SH-SY5Y (cell line): Measurements from ENCODE around the gene SLC6A3.

ENCODE experiments used
- GATA2 ChIP-seq: IDR thresholded peaks from 2 replicates; pipeline ENCODE4 v1.6.1; 2011; ENCODE audit warnings: mild to moderate bottlenecking, low read depth, low read length
- GATA3 ChIP-seq: IDR thresholded peaks from 2 replicates; pipeline ENCODE4 v1.6.1; 2011; ENCODE audit warnings: low read depth, mild to moderate bottlenecking, low read length, moderate library complexity

The SLC6A3 gene

DNA sequence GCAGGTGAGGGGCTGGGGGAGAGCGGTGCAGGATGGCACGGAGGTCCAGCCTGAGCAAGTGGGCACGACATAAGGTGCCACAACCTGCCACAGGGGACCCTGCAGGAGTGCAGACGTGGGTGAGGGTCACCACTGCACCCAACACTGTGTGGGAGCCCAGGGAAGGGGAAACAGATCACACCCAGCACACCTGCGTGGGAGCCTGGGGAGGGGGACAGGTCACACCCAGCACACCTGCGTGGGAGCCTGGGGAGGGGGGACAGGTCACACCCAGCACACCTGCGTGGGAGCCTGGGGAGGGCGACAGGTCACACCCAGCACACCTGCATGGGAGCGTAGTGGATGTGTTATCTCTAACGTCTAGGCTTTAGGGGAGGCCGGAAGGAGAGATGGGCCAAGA is 53.0 kb downstream of the SLC6A3 start:
- TF ChIP-seq GATA3 (no peak), GATA2 (no peak)

DNA sequence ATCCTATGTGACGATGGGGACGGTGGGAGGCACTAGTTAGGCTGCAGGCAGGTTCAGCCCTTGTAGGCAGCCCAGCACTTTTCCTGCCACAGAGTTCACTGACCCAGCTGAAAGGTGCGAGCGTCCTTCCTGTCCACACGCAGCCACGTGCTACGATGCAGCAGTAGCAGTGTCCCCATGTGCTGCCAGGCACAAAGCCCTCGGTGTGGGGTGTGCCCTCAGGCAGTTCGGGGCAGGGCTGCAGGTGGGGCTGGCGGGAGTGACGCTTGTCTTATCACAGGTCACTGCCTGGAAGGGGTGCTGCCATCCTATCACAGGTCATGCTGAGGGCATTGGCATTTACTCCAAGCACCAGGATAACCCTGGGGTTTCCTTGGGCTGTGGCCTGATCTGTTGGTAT is 53.5 kb downstream of the SLC6A3 start:
- TF ChIP-seq GATA3 (no peak), GATA2 (no peak)

DNA sequence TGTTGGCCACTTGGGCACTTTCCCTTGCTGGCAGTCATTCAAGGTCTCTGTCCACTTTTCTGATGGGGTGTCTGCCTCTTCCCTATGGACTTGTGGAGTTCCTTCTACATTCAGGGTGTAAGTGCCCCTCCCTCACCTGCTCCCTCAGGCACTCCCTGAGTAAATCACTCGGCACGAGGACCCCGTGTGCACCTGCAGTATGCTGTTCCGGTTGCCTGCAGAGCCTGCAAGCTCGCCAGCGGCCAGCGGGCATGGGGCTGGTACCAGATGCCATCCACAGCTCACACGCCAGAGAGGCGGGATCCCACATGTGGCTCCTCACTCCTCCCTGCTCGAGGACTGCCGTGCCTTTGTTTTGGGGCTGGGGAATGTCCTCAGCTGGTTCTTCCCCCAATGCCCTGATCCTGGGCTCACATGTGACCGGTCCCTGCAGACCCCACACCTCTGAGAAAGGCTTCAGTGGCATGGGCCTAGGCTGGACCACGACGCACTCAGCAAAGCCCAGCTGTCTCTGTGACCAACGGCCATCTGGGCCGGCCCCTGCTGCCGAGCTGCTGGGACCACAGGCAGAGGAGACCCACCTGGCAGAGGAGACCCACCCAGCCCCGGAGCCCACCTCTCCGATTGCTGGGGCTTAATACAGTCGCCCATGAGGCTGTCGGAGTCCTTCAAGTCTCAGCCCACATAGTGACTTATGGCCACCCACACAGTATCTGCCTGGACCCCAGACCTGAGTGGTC is 54.2 kb downstream of the SLC6A3 start:
- TF ChIP-seq GATA3 (no peak), GATA2 (no peak)

DNA sequence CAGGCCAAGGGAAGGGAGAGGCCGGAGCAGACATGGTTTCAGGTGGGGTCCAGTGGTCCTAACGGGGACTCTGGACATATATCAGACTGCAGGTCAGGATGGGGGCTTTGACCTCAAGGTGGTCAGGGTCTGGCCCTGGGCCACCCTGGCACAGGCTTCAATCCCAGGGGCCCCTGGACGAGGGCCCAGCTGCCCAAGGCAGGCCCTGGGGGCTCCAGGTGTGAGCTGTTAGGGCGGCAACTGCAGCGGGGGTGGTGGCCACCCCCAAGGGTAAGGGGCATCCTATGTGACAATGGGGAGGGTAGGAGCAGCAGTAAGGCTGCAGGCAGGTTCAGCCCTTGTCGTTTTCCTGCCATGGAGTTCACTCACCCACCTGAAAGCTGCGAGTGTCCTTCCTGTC is 54.9 kb downstream of the SLC6A3 start:
- TF ChIP-seq GATA3 (no peak), GATA2 (no peak)

DNA sequence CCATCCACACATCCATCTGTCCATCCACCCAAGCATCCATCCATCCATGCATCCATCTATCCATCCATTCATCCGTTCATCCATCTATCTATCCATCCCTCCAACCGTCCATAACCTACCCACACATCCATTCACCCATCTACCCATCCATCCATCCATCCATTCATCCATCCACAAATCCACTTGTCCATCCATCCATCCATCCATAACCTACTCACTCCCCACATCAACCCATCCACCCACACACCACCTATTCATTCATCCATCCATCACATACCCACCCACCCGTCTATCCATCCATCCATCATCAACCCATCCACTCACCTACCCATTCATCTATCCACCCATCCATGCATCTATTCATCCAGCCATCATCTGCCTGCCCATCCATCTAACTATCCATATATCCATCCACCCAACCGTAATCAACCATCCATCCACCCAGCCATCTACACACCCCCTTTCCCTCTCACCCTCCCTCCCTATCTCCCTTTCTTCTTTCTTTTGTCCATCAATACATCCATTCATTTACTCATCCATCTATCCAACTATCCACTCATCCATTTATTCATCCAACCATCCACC is 56.8 kb downstream of the SLC6A3 start:
- TF ChIP-seq GATA2 (no peak), GATA3 (no peak)

DNA sequence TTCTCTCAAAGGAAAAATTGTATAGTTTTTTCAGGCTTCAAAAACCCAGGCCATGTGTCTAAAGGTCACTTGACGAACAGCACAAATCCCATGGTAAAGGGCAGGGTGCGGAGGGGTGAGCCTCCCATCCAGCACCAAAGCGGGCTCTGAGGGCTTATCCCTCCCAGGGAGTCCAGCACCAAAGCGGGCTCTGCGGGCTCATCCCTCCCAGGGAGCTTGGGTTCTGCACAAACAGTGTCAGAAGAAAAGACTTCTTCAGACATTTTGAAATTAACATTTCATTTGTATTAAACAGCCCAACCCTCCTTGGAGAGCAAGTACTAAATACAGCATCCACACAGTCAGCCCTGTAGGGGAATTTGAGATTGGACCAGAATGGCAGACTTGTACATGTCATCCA is 57.4 kb downstream of the SLC6A3 start:
- TF ChIP-seq GATA3 (no peak), GATA2 (no peak)

DNA sequence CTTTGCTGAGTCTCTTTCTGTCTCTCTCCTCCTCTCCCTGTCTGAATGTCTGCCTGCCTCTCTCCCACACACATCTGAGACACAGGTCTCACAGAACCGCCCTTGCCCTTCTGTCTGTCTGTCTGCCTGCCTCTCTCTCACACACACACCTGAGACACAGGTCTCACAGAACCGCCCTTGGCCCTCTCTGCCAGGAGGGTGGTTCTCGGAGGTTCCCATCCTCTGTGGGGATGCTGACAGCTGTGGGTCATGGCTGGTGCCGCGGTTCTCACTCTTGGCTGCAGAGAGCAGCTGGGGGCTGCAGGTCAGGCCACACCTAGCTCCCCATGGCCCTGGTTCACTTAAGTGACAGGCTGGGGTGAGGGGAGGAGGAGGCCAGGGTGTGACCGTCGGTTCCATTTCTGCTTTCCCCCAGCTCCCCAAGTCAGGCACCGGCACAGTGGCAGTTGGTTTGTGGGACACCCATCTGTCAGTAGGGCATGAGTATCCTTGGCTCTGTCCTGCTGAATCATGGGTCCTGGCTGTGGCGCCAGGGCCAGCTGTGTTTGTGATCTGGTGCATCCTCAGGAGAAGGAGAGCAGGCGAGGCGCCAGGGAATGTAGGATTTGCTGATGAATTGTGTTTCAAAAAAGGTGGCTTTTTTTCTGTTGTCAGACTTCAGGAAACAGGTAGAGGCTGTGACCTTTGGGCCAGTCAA is 58.0 kb downstream of the SLC6A3 start:
- TF ChIP-seq GATA2, result no peak
- TF ChIP-seq GATA3, result no peak

DNA sequence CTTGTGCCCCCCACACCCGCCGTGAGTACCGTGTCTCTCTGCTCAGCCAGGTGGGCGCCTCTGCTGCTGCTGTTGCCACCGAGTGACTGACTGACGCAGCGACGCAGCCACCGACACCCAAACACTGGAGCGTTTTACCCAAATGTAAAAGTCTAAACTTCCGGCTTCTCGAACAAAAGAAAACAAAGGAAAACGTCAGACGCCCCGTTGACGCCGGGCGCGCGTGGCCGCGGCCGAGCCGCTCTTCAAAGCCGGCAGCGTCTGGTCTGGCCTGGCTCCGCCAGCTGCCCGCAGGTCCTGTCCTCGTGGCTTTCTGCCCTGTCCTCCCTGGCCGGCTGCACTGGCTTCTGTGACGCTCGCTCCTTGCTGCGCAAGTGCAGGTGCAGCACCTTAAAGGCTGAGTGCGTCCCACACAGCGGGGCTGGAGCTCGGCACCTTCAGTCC is 58.9 kb downstream of the SLC6A3 start:
- no peak for TF ChIP-seq GATA2

DNA sequence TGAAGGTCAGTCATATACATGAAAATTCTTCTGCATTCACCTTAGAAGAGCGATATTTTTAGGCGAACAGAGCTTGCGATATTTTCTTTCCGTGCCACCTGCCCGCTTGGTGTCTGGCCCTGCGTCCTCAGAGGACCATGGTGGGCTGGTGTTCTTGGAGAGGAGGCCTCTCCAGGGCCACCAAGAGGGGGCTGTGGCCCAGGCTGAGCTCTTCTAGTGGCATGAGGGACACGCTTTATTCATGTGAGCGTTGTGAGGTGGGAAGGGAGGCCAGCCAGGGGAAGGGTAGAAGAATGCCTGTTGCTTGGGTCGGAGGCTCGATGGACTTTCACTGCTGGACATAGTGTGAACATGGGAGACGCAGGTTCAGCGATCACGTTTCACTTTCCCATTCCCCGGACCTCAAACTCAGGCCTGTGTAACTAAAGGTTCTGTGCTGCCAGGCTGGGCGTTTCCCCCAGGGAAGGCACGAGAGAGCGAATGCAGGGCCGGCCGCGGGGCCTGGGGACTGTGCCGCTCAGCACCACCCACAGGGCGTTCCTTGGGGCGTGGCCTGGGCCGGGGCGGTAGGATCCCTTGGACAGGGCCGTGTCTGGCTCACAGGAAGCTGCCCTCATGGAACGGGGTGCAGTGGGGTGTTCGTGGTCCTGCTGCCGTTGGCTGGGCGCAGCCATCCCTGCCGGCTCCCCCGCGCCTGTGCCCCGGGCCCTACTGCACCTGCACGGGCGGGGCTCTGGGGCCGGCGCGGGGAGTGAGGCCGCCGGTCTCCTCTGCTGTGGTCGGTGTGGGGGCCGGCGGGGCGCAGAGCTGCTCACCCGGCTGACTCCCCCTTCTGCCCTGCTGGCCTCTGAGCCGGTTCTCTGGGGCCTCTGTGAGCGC is 59.6 kb downstream of the SLC6A3 start:
- TF ChIP-seq GATA3, result no peak

DNA sequence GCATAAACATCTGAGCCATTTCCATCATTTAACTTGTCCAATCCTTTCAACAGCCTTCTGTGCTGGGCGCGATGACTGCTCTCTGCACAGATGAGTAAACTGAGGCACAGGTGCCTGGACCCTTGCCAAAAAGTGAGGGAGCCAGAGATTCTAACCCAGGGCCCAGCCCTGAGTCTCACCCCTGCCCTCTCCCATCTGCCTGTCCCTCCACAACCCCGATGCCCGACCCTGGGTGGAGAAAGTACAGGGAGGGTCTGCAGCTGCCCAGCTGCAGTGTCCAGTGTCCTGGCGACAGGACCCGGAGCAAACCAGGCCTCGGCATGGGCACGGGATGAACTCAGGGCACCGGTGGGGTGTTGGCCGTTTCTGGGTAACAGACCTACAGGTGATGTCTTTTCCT is 60.7 kb downstream of the SLC6A3 start:
- TF ChIP-seq GATA2 (no peak), GATA3 (no peak)

DNA sequence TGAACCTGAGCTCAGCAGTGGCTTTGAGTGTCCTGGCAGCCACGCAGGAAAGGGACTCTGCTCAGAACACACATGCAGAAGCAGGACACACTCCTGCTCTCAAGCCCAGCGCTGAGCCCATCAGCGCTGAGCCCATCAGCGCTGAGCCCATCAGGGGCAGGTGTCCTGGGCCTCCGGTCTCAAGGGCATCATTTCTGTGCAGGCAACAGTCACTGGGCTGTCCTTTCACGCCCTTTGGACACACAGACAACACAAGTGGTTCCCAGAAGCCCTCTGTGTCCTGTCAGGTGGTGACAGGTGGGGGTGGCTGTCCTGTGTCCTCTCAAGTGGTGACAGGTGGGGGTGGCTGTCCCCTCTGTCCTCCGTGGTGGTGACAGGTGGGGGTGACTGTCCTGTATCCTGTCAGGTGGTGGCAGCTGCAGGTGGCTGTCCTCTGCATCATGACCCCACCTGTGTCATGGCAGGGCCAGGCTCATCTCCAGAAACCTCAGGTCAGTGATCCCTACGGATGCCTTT is 61.3 kb downstream of the SLC6A3 start:
- no peak for TF ChIP-seq GATA2
- TF ChIP-seq GATA3, result no peak

DNA sequence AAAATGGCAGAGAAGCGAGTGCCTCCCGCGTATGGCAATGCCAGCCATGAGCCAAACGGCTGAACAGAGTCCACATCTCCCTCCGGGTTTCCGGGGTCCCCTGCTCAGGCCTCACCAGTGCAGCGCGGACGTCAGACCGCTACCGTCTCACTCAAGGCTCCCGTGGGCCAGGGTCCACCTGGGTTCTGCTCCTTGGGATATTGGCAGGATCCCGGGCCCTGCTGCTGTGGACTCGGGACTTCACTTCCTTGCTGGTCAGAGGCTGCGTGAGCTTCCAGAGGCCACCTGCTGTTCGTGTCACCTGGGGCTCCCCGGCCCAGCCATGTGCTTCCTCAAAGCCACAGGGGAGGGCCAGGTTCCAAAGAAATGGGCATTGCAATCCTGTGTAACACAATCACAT is 61.9 kb downstream of the SLC6A3 start:
- TF ChIP-seq GATA2, result no peak
- no peak for TF ChIP-seq GATA3

DNA sequence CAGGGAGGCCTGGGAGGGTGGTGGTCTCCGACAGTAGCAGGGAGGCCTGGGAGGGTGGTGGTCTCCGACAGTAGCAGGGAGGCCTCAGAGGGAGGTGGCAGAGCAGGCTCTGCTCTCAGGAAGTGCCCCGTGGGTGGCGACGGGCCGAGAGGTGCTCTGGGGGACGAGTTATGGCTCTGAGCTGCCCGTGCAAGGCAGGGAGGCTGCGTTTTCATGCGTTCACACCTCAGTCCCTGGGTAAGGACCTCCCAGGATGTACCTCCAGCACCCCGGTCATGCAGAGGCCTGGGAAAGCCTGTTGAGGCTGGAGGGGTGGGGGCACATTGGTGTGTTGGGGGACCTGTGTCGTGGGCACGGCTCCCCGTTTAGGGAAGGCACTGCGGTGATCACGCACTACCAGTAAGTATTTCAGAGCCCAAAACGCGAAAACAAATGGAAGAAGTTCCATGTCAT is 63.0 kb downstream of the SLC6A3 start:
- TF ChIP-seq GATA3 (no peak), GATA2 (no peak)
